SK-N-DZ (cell line): ENCODE data around the gene BST2.
"Not testable (repeated sequence)": the region's sequence is repeated elsewhere in the genome, so short reads cannot be mapped to it uniquely, and the experiment has no call there.

Experiments used
- DNase-seq: peaks from one replicate; pipeline ENCODE4 v3.0.0-alpha.2; 2015; ENCODE audit warnings: low spot score

Gene BST2

GRCh38 chr19:17389957-17390664 is 15.3 kb downstream of the BST2 start:
- DNase-seq: no peak

- no peak for DNase-seq
Observed at GRCh38 chr19:17389288-17389687, 16.1 kb downstream of the BST2 start.

- peak; percentile 56 for DNase-seq
Observed at GRCh38 chr19:17385878-17386611, 19.4 kb downstream of the BST2 start.

GRCh38 chr19:17380426-17381138 is 24.8 kb downstream of the BST2 start:
- DNase-seq: no peak

- no peak for DNase-seq
Observed at GRCh38 chr19:17379221-17379631, 26.2 kb downstream of the BST2 start.

- DNase-seq: no peak
Observed at GRCh38 chr19:17378271-17378670, 27.2 kb downstream of the BST2 start.

- DNase-seq: no peak
Observed at GRCh38 chr19:17376935-17377600, 28.4 kb downstream of the BST2 start, which contains the start of gene PLVAP. PLVAP (minus strand) TSS chr19:17377342; CDS start chr19:17377288, 54 bp downstream.

GRCh38 chr19:17370026-17370587 is 35.3 kb downstream of the BST2 start:
- no peak for DNase-seq

GRCh38 chr19:17365361-17365760 is 40.1 kb downstream of the BST2 start:
- DNase-seq: no peak

GRCh38 chr19:17363852-17364605 is 41.4 kb downstream of the BST2 start:
- DNase-seq: not testable (repeated sequence)

- no peak for DNase-seq
Observed at GRCh38 chr19:17359905-17360800, 45.3 kb downstream of the BST2 start.

- DNase-seq: no peak
Observed at GRCh38 chr19:17358395-17358794, 47.0 kb downstream of the BST2 start.

- DNase-seq: no peak
Observed at GRCh38 chr19:17357724-17358123, 47.7 kb downstream of the BST2 start.

- DNase-seq: no peak
Observed at GRCh38 chr19:17357078-17357666, 48.3 kb downstream of the BST2 start.

GRCh38 chr19:17353386-17353785 is 52.0 kb downstream of the BST2 start:
- no peak for DNase-seq
